Endodermal cell (in vitro differentiated cells): ENCODE data around the gene NCAPH2. TPM values are rescaled to one million over a fixed set of nuclear protein-coding genes. Genes with fewer than 3 reads are reported as not detected.
"Not testable (repeated sequence)": the region's sequence is repeated elsewhere in the genome, so short reads cannot be mapped to it uniquely, and the experiment has no call there.

ENCODE experiments used
- DNase-seq: peaks from one replicate; pipeline ENCODE4 v3.0.0-alpha.2; 2017
- H3K27ac ChIP-seq: 2 replicates; pipeline ENCODE4 v1.5.1; 2013; ENCODE audit warnings: mild to moderate bottlenecking, low read depth, low read length, moderate library complexity
- H3K27me3 ChIP-seq: 2 replicates; pipeline ENCODE4 v1.6.1; 2013; ENCODE audit warnings: mild to moderate bottlenecking, low read length, moderate library complexity; ENCODE audit not compliant: insufficient read depth, control insufficient read depth, poor library complexity, severe bottlenecking
- H3K36me3 ChIP-seq: 2 replicates; pipeline ENCODE4 v1.7.0; 2013; ENCODE audit warnings: mild to moderate bottlenecking, low read length, moderate library complexity; ENCODE audit not compliant: control insufficient read depth, insufficient read depth
- H3K4me1 ChIP-seq: one replicate; pipeline ENCODE4 v1.7.0; 2013; ENCODE audit warnings: low read length; ENCODE audit not compliant: control insufficient read depth, insufficient read depth
- H3K4me3 ChIP-seq: 2 replicates; pipeline ENCODE4 v1.5.1; 2013; ENCODE audit warnings: mild to moderate bottlenecking, low read length, moderate library complexity
- H3K9ac ChIP-seq: 2 replicates; pipeline ENCODE4 v1.6.1; 2013; ENCODE audit warnings: mild to moderate bottlenecking, low read length, moderate library complexity; ENCODE audit not compliant: poor library complexity, severe bottlenecking; ENCODE audit errors: extremely low read depth
- H3K9me3 ChIP-seq: 2 replicates; pipeline ENCODE4 v1.6.1; 2013; ENCODE audit warnings: mild to moderate bottlenecking, low read length, moderate library complexity; ENCODE audit not compliant: control insufficient read depth
- H3K27ac Mint-ChIP-seq: 2 replicates; pipeline ENCODE4 v1.8.0; 2020; ENCODE audit warnings: mixed read lengths
- H3K27me3 Mint-ChIP-seq: 2 replicates; pipeline ENCODE4 v1.8.0; 2021; ENCODE audit warnings: mild to moderate bottlenecking, mixed read lengths; ENCODE audit not compliant: insufficient read depth
- H3K36me3 Mint-ChIP-seq: 2 replicates; pipeline ENCODE4 v1.8.0; 2020; ENCODE audit warnings: low read depth, mixed read lengths
- H3K4me1 Mint-ChIP-seq: 2 replicates; pipeline ENCODE4 v1.8.0; 2020; ENCODE audit warnings: mixed read lengths
- H3K4me3 Mint-ChIP-seq: 2 replicates; pipeline ENCODE4 v1.8.0; 2020; ENCODE audit warnings: mild to moderate bottlenecking, moderate library complexity, mixed read lengths
- H3K9me3 Mint-ChIP-seq: 2 replicates; pipeline ENCODE4 v1.8.0; 2020; ENCODE audit warnings: mild to moderate bottlenecking, mixed read lengths
- CTCF ChIP-seq: fragments of 200-600 bp; sonication (generic); conservative IDR thresholded peaks from 2 replicates; pipeline ENCODE4 v1.5.0; 2021; ENCODE audit warnings: antibody characterized with exemption, mild to moderate bottlenecking
- WGBS, 2 experiments: methylation state at CpG; one replicate each; pipeline versions ENCODE4 v1.1.5 to v1.1.7; 2013; ENCODE audit warnings: missing lambda C conversion rate in 2 of 2, mixed read lengths in 1 of 2; ENCODE audit not compliant: insufficient coverage in 1 of 2, insufficient read length in 1 of 2; 5-methylcytosine and 5-hydroxymethylcytosine counted together
- total RNA-seq, 2 donors: library from RNA; stranded (reverse); fragmentation: NEBNext Ultra II Directional in 1 of 2; extraction: Animal tissue kit (Norgen Biotek cat#: 25700) in 1 of 2; gene quantifications; 2 replicates in 1 of 2; 3 replicates in 1 of 2; pipeline ENCODE4 v1.2.1, GENCODE V29; 2021

NCAPH2 gene
- total RNA-seq, 2 donors from 2014 or later: 63.3 to 73.1 TPM

- DNase-seq: no peak
- no peaks in the 10 kb centered on the region for H3K9me3 Mint-ChIP-seq
- no peaks in the 10 kb centered on the region for H3K9me3 ChIP-seq
- H3K4me3 ChIP-seq: no peak overlapping the region
- peak overlapping the region; percentile 57 for H3K27ac Mint-ChIP-seq
- no peak overlapping the region for H3K27ac ChIP-seq
- peaks cover 14% of the 10 kb centered on the region for H3K27me3 Mint-ChIP-seq
- no peak overlapping the region for H3K9ac ChIP-seq
- H3K36me3 Mint-ChIP-seq: no peaks in the 10 kb centered on the region
- no peaks in the 10 kb centered on the region for H3K4me1 ChIP-seq
- H3K27me3 ChIP-seq: peaks cover 23% of the 10 kb centered on the region
- WGBS, 2 experiments: 84 to 91% methylated on average over 10 of the region's 10 CpGs
- TF ChIP-seq CTCF: no peak
- H3K36me3 ChIP-seq: no peaks in the 10 kb centered on the region
- no peak overlapping the region for H3K4me3 Mint-ChIP-seq
- peaks cover 8% of the 10 kb centered on the region for H3K4me1 Mint-ChIP-seq
These were observed 32.4 kb downstream of the NCAPH2 start for GRCh38 chr22:50540381-50540780.

GRCh38 chr22:50541667-50542026, 33.6 kb downstream of the NCAPH2 start:
- H3K36me3 ChIP-seq, H3K4me3 Mint-ChIP-seq, H3K9ac ChIP-seq, H3K36me3 Mint-ChIP-seq, DNase-seq, H3K9me3 ChIP-seq, H3K4me1 ChIP-seq, H3K9me3 Mint-ChIP-seq, H3K4me3 ChIP-seq, H3K27ac Mint-ChIP-seq, H3K27ac ChIP-seq, H3K4me1 Mint-ChIP-seq: not testable (repeated sequence)
- 87 to 91% methylated on average over 3 to 5 of the region's 5 CpGs for whole genome bisulfite sequencing, 2 experiments
- peaks cover 18% of the 10 kb centered on the region for H3K27me3 Mint-ChIP-seq
- peaks cover 23% of the 10 kb centered on the region for H3K27me3 ChIP-seq

- Histone ChIP-seq H3K27ac (no peak overlapping the region), H3K9ac (no peak overlapping the region), H3K4me1 (no peaks in the 10 kb centered on the region), H3K4me3 (no peak overlapping the region), H3K36me3 (no peaks in the 10 kb centered on the region), H3K27me3 (peaks cover 21% of the 10 kb centered on the region), H3K9me3 (no peaks in the 10 kb centered on the region)
- Mint-ChIP-seq H3K27ac (no peak overlapping the region), H3K4me3 (no peak overlapping the region), H3K4me1 (peaks cover 8% of the 10 kb centered on the region), H3K36me3 (no peaks in the 10 kb centered on the region), H3K27me3 (peaks cover 18% of the 10 kb centered on the region), H3K9me3 (no peaks in the 10 kb centered on the region)
- WGBS, 2 experiments: 96 to 97% methylated on average over 19 of the region's 19 CpGs
- DNase-seq: no peak
- peak; percentile 29 for TF ChIP-seq CTCF
These were observed 34.4 kb downstream of the NCAPH2 start for GRCh38 chr22:50542416-50542927.
